Ishikawa (cell line): ENCODE data around the gene APBA2.

Source experiments
- CEBPB ChIP-seq: IDR thresholded peaks from 2 replicates; pipeline ENCODE4 v1.6.1; 2012
- EGR1 ChIP-seq: IDR thresholded peaks from 2 replicates; pipeline ENCODE4 v1.6.1; 2012
- EP300 ChIP-seq: IDR thresholded peaks from 2 replicates; pipeline ENCODE4 v1.6.1; 2012; ENCODE audit warnings: borderline replicate concordance
- REST ChIP-seq: IDR thresholded peaks from 2 replicates; pipeline ENCODE4 v1.6.1; 2012; ENCODE audit warnings: low read depth, mild to moderate bottlenecking
- YY1 ChIP-seq: IDR thresholded peaks from 2 replicates; pipeline ENCODE4 v1.6.1; 2012; ENCODE audit warnings: low read depth
- ZBTB7A ChIP-seq: IDR thresholded peaks from 2 replicates; pipeline ENCODE4 v1.6.1; 2012; ENCODE audit warnings: low read depth

DNA sequence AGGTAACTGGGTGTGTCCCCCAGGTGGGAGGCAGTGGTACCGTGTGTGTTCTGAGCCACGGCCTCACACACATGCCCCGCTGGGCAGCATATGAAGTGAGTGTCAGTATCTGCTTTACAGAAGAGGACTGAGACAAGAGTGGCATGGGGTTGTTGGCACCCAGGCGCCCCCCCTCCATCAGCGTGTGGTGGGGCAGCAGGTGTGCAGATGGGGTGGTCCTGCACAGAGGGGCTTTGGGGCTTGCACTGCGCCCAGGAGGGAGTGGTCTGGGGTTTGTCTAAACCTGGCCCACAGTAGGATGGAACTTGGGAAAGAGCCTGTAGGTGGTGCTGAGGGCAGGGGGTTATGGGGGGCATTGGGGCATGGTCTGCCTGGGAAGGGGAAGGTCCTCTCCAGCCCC lies 176.0 kb downstream of the APBA2 start:
- TF ChIP-seq EP300 = no peak
- no peak for TF ChIP-seq ZBTB7A
- no peak for TF ChIP-seq CEBPB
- TF ChIP-seq REST = no peak
- TF ChIP-seq YY1 = no peak
- no peak for TF ChIP-seq EGR1
